Thyroid gland (tissue), 4 donors: ENCODE data around the gene KRTAP10-7.
"Not testable (repeated sequence)": the region's sequence is repeated elsewhere in the genome, so short reads cannot be mapped to it uniquely, and the experiment has no call there.

Experiments used
- CTCF ChIP-seq, 6 experiments: fragments of 200-600 bp in 3 of 6; fragments of 450-650 bp in 3 of 6; sonication (generic) in 3 of 6; IDR thresholded peaks; one replicate each; pipeline ENCODE4 v1.5.1; 2016 to 2019; ENCODE audit warnings: antibody characterized with exemption in 6 of 6, mild to moderate bottlenecking in 2 of 6, inconsistent platforms in 1 of 6, moderate library complexity in 1 of 6
- POLR2A ChIP-seq, 2 donors: fragments of 450-650 bp; IDR thresholded peaks; one replicate each; pipeline ENCODE4 v1.6.1; 2017; ENCODE audit warnings: antibody characterized with exemption in 2 of 2, mild to moderate bottlenecking in 2 of 2, moderate library complexity in 1 of 2

- TF ChIP-seq CTCF, POLR2A (IDR thresholded peaks at IDR 0.05): not testable (repeated sequence)
These were observed 38.3 kb downstream of the KRTAP10-7 start for GRCh38 chr21:44638506-44639330.
